Right kidney (tissue), 1 donor: ENCODE measurements around the gene C19orf73.
"Not testable (repeated sequence)": the region's sequence is repeated elsewhere in the genome, so short reads cannot be mapped to it uniquely, and the experiment has no call there.

Source experiments
- DNase-seq: peaks from one replicate; pipeline ENCODE4 v3.0.0-alpha.2; 2016

The C19orf73 gene

GRCh38 chr19:49101160-49101559 is 17.8 kb downstream of the C19orf73 start:
- no peak for DNase-seq

DNA sequence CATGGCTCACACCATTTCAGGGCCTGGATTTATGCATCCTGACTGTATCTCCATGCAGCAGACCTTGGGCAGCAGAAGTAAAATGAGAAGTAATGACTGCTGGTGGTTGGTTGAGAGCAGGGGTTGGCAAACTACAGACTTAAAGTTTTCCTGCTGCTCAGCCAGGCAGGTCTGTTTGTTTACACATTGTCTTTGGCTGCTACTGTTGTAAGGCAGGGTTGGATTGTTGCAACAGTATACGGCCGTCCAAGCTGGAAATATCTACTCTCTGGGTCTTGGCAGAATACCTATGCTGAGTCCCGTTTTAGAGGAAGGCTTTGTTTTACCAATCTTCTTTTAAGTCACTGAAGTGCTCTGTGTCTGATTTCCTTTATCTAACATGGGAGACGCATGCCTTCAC is 20.1 kb downstream of the C19orf73 start:
- no peak for DNase-seq

- DNase-seq: peak; percentile 67
These were observed 21.3 kb downstream of the C19orf73 start for GRCh38 chr19:49097453-49098288.

GRCh38 chr19:49094505-49095482 is 24.1 kb downstream of the C19orf73 start:
- DNase-seq: no peak

DNA sequence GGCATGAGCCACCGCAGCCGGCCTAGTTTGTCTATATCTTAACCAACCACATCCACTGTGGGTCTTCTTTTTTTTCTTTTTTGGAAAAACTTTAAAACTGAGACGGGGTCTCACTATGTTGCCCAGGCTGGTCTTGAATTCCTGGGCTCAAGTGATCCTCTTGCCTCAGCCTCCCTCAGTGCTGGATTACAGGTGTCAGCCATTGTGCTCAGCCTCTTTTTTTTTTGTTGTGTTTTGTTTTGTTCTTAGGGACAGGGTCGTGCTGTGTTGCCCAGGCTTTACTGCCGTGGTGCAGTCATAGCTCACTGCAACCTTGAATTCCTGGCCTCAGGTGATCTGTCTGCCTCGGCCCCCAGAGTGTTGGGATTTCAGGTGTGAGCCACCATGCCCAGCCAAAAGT is 26.3 kb downstream of the C19orf73 start:
- DNase-seq: no peak

DNA sequence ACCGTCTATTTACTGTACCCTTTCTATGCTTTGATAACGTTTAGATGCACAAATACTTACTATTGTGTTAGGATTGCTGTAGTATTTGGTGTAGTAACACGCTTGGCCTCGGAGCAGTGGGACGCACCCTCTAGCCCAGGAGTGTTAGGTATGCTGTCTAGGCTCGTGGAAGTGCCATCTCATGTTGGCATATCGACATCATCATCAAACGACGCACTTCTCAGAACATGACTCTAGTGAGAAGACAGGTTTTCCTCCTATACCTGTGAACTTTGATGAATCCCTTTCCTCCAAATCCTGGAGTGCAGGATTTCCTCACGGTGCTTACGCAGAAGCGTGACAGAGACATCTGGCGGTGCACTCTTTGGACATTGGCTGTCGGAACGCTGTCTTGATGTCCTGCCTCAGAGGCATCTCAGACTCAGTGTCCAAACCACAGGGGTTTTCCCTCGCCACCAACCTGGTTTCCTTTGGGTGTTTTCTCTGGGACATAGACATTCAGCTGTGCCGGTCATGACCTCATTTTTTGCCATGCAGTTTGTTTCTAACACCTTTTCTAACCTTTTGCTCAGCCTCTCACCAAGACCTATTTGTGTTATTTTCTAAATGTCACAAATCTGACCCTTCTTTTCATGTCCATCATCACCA is 27.4 kb downstream of the C19orf73 start:
- DNase-seq: no peak

- no peak for DNase-seq
These were observed 32.6 kb downstream of the C19orf73 start for GRCh38 chr19:49086296-49086695.

DNA sequence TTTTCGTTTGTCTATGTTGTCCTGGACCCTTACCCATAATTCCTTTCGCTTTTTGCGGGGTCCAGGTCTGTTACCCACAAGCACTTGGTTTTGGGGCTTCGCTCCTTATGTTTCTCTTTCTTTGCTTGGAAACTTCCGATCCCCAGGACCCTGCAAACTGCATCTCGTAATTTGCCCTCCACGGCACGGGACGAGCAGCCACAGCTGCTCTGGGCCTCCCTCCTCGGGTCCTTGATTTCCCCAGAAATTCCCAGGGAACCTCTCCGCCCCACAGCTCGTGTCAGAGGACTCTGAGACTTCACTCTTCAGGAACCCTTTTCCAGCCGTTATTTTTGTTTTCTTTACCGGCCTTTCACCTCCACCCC is 33.1 kb downstream of the C19orf73 start:
- no peak for DNase-seq

- DNase-seq: peak; percentile 99
These were observed 33.7 kb downstream of the C19orf73 start, which contains the start of gene SNRNP70 for GRCh38 chr19:49085020-49085867. Gene SNRNP70, plus strand, starts transcription at chr19:49085451. Its CDS starts 964 bp downstream, at chr19:49086415.

DNA sequence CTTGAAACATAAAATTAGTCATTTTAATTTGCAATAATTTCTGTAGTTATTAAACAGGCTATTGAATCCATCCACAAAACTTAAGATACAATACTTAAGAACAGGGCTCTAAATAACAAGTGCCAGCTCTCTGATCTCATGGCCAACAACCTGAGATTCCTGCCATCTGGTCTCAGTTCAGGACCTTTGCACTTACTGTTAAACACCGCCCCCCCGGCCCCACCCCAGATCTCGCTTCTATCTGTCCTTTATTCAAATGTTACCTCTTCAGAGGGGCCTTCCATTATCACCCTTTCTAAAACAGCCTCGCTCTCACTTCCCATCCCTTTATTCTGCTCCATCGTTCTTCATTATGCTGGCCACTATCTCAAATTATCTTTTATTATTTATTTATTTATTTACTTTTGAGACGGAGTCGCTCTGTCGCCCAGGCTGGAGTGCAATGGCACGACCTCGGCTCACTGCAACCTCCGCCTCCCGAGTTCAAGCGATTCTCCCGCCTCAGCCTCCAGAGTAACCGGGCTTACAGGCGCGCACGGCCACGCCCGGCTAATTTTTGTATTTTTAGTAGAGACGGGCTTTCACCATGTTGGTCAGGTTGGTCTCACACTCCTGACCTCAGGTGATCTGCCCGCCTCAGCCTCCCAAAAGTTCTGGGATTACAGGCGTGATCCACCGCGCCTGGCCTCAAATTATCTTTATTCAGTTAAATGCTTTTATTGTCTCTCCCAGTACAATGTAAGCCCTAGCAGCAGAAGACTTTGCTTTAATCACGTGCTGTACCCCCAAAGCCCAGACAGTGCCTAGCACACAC is 34.5 kb downstream of the C19orf73 start:
- peak; percentile 83 for DNase-seq

DNA sequence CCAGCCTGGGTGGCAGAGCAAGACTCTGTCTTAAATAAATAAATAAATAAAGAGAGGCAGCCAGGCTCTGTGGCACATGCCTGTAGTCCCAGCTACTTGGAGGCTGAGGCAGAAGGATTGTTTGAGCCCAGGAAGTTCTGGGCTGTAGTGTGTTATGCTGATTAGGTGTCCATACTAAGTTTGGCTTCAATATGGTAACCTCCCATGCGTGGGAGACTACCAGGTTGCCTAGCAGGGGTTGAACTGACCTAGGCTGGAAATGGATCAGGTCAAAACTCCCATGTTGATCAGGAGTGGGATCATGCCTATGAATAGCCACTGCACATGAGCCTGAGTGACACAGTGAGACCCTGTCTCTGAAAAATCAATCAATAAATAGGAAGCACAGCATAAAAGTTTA is 37.7 kb downstream of the C19orf73 start:
- DNase-seq: no peak

DNA sequence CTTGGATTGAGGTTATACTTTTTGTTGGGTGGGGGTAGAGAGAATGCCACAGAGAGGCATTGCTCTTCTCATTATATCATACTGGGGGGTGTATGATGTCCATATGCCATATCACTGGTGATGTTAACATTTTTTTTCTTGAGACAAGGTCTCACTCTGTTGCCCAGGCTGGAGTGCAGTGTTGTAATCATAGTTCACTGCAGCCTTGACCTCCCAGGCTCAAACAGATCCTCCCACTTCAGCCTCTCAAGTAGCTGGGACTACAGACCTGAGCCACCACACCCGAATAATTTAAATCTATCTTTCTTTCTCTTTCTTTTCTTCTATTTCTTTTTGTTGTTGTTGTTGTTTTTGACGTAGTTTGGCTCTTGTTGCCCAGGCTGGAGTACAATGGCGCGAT is 38.6 kb downstream of the C19orf73 start:
- no peak for DNase-seq

GRCh38 chr19:49074869-49075268 is 44.1 kb downstream of the C19orf73 start:
- not testable (repeated sequence) for DNase-seq

- no peak for DNase-seq
These were observed 45.2 kb downstream of the C19orf73 start for GRCh38 chr19:49073514-49074378.

DNA sequence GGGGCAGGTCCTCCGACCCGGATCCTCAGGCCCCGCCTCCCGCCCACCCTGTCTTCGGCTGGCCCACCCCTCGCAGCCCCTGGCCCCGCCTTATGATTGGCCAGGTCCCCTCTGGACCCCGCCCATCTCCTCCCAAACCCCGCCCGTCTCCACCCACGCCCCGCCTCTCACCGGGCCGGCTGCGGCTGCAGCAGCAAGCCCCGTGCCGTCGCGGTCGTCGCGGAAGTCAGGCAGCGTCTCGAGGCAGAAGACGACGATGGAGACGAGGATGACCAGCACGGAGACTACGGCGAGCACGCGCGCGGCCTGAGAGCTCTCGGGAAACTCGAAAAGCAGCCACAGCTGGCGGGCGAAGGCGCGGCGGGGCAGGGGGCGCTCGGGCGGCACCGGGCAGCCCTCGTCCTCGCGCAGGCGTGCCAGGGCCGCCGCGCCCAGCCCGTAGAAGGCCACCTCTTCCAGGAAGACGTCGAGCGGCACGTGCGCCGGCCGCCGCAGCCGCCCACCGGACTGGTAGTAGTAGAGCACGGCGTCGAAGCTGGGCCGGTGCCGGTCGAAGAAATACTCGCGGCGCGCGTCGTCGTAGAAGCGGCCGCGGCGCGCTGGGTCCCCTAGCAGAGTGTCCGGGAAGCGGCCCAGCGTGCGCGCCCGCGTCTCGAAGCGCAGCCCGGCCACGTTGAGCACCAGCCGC is 46.9 kb downstream of the C19orf73 start:
- DNase-seq: peak; percentile 70

DNA sequence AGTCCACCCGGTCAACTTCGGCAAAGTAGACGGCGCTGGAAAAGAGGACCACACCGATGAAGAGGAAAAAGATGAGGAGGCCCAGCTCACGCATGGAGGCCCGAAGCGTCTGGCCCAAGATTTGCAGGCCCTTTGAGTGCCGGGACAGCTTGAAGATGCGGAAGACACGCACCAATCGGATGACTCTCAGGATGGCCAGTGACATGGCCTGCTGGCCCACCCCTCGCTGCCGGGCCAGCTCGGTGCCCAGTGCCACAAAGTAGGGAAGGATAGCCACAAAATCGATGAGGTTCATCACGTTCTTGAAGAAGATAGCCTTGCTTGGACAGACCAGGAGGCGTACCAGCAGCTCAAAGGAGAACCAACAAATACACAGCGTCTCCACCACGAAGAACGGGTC is 48.5 kb downstream of the C19orf73 start:
- DNase-seq: no peak

GRCh38 chr19:49069026-49069425 is 49.9 kb downstream of the C19orf73 start:
- DNase-seq: no peak
